ENCODE results near the gene USF3.

USF3 gene, protein sequence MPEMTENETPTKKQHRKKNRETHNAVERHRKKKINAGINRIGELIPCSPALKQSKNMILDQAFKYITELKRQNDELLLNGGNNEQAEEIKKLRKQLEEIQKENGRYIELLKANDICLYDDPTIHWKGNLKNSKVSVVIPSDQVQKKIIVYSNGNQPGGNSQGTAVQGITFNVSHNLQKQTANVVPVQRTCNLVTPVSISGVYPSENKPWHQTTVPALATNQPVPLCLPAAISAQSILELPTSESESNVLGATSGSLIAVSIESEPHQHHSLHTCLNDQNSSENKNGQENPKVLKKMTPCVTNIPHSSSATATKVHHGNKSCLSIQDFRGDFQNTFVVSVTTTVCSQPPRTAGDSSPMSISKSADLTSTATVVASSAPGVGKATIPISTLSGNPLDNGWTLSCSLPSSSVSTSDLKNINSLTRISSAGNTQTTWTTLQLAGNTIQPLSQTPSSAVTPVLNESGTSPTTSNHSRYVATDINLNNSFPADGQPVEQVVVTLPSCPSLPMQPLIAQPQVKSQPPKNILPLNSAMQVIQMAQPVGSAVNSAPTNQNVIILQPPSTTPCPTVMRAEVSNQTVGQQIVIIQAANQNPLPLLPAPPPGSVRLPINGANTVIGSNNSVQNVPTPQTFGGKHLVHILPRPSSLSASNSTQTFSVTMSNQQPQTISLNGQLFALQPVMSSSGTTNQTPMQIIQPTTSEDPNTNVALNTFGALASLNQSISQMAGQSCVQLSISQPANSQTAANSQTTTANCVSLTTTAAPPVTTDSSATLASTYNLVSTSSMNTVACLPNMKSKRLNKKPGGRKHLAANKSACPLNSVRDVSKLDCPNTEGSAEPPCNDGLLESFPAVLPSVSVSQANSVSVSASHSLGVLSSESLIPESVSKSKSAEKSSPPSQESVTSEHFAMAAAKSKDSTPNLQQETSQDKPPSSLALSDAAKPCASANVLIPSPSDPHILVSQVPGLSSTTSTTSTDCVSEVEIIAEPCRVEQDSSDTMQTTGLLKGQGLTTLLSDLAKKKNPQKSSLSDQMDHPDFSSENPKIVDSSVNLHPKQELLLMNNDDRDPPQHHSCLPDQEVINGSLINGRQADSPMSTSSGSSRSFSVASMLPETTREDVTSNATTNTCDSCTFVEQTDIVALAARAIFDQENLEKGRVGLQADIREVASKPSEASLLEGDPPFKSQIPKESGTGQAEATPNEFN (N-terminal part only)

DNA sequence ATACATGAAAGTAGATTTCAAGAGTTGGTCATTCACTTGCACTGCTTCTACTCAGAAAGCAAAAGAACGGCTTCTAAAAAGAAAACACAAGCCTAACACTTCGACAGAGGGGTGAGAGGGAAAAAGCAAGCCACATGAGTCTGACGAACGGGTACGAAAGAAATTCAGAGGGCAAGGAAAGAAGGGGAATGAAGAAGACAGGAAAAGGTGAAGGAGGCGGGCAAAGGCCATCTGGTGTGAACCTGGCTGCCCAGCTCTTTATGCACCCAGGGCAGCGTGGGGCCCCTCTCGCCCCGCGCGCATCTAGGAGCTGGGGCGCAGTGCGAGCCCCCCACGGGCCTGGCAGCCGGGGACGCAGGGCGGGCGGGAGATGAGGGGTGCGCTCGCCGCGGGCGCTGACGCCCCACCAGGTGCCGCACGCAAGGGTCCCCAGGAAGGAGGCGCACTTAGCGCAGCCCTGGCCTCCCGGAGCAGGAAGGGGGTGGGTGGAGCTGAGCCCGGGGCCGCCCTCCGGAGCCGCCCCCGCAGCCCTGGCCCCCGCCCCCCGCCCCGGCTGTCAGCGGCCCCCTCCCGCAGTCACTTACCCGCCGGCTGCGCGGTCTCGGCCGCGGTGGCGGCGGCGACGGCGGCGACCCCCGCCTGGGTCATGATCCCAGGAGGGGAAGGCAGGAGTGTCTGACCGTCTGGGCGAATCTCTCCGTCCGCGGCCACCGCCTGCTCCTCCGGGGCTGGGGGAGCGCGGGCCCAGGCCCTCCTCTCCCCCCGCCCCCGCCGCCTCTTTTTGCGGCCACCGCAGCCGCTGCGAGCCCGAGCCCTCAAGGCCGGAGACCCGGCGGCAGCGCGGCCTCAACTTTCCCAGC, at the start of gene USF3:
Gene USF3, minus strand, starts transcription at position 857 of the 860 bp plus-strand sequence. CDS start 21,764 bp downstream, outside the sequence.
- peak; percentile 83 for DNase-seq

DNA sequence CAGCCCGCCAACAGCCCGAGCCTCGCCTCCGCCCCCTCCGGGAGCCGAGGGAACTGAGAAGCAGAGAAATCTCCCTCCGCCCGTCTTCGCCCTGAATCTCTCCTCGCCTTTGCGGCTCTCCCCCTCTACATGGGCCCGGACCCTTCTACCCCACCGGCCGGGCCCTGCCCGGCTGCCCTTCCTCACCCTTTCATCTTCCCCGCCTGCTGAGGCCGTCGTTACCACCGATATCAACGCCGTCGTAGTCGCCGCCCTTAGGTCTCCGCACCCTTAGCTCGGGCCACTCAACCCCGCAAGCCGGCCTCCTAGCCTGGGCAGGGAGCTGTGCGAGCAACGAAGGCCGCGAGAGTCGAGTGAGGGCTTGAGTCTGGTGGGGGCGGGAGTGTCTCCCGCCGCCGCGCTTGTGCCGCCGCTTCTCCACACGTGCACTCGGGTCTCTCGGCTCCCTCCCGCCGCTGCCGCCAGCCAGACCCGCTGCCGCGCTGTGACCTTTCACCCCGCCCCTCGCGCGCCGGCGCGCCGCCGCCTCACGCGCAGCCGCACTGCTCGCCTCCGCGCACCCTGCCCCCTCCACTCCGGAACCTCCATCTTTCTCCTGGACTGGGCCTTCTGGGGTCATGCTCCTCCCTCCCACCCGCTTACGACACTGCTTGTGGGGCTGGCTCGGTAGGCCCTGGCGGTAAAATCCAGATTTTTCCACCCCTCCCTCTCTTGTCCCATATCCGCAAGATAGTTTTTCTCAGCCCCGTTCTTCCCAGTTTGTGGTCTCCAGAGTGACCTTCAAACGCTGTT, 49.5 kb upstream of the USF3 start, which contains the start of gene NAA50:
Gene NAA50, minus strand, starts transcription at position 494 of the 792 bp plus-strand sequence. Its CDS starts 300 bp downstream, at position 194.
- peak; percentile 95 for DNase-seq

DNA sequence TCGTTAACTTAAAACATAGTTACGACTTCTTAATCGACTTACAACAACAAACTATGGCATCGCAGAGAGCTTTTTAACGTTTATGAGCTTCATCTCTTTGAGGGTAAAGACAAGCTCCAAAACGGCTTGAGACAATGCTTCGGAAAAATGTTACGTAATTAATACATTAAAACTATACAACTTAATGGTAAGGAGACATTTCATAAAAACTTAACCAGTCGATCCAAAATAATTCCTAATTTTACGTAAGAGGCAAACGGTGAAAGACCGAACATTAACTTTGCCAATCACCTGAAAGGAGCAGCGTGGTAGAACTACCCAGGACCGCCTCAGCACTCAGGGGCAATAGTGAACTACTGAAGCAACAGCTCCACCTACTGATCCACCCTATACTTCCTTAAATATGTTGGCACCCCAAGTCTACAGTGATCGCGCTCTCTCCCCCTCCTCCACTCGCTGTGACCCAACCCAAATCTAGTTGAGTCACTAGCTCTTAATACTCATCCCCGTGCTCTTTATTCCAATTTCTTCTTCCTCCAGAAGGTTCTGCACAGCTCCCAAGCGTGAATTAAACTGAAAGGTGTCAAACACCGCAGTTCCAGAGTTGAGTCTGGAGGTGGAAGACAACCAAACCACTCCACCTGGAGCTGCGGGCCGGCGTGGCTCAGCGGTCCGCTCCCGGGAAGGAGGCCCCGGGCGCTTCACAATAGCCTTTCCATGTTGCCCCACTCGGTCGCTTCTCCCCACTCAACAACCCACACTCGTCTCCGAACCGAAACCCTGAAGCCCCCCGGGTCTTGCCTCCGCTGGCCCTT, 48.7 kb upstream of the USF3 start:
- DNase-seq, result peak; percentile 78

DNA sequence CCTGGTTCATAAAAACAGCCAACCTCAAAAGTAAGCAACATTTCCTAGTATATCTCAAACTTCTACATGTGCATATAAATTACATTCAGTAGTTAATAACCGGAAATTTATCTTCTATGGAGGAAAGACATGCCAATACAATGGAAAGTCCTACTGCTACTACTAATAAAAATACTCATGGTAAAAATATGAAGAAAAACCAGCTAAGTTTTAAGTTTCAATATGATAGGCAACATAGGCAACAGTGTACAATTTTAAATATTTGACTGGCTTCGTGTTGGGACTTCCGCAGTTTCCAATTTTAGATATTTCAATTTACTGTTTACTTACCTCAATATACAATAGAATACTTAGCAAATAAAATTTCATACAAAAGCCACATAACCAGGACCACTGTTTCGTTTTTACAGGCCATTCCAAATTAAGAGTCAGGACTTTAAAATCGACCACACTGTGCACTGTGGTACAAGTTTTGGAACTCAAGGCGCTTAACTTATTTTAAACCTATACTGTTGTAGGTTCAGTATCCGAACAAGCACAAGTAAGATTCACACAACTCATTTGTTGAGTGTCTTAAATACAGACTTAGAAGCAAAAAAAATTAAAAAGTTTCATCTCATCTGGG, 46.7 kb upstream of the USF3 start:
- DNase-seq, result no peak

DNA sequence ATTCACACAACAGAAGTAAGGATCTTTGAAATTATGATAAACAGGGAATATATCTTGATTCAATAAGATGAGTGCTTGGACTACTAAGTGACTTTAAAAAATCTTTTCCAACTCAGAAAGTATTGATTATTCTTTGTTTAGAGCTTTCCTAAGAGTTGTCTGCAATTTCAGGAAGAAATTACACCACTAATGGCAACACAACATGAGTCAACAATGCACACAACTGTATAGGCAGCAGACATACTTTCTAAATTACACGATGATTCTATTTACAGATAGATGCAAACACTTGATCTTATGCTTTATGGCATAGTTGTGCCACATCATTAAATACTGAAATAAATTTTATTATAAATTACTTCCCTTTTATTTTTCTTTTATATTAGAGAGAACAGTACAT, 45.2 kb upstream of the USF3 start:
- no peak for DNase-seq

DNA sequence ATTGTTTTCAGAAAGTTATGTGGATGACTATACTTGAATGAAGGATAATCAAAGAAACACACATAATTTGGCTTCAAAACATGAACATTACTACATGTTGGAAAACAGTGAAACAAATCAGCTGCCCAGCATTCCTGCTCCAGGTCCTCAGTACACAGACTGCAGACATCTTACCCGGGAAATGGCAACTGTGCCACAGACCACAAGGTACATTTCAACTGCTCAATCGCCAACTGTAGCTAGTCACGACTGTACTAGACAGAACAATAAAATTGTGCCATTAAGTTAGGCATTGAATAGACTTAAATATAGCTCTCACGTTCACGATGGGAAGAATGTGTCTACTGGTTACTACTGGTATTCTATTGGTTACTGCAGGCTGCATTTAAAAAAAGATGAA, 44.6 kb upstream of the USF3 start:
- DNase-seq, result no peak

DNA sequence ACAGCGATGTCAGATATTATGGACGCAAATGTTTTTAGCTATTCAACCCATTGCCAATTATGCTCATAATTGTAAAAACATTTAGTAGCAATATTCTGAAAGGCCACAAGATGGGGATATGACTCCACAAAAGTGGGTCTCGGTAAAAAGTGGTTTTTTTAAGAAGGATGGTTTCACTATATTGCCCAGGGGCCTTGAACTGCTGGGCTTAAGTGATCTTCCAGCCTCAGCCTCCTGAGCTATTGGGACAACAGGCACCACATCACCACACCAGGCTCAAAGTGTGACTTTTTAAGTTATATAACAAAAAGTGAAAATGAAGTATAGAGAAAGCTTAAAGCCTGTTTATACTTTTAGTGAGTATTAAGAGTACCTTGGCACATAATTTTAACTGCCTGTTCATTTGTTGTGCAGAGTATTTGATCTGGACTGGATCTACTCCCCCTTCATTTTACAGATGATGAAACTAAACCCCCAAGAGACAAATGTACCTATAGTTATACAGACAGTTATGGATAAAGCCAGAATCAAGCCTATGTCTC, 40.2 kb upstream of the USF3 start:
- peak; percentile 22 for DNase-seq

DNA sequence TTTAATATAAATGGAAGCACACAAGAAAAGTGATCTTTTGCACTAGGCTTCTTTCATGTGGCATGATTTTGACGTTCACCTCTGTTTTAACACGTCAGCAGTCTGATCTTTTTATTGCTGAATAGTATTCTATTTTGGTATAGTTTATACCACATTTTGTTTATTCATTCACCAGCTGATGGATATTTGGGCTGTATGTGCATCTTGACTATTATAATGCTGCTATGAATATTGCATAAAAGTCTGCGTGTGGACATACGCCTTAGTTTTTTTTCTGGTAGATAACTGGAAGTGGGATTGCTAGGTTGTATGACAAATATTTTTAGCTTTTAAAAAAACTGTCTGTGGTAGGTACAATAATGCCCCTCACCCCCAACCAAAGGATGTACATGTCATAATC, 35.3 kb upstream of the USF3 start:
- no peak for DNase-seq

DNA sequence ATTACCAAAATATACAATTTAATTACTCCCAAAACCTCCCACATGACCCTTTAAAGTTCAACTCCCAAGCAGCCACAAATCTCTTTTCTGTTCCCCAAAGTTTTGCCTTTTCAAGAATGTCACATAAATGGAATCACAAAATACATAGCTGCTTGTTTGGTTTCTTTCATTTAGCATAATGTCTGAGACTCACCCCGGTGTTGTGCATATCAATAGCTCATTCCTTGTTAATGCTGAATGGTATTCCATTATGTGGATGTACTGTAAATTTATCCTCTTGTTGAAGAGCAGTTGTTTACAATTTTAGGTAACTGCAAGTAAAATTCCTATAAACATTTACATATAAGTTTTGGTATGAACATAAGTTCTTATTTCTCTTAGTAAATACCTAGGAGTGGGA, 34.1 kb upstream of the USF3 start:
- no peak for DNase-seq

DNA sequence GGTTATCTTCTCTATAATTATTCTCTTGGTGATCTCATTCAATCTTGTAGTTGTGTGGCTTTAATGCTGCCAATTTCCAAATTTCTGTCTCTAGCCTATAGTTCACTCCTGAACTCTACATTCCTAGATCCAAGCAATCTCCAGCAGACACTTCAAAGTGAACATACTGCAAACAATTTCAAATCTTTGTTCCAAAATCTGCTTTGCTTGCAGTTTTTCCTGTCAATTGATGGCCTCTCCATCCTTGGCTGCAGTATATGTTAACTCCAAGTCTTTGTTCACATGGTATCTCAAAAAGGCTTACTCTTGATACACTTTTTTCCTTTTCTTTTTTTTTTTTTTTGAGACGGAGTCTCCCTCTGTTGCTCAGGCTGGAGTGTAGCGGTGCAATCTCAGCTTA, 32.2 kb upstream of the USF3 start:
- no peak for DNase-seq

DNA sequence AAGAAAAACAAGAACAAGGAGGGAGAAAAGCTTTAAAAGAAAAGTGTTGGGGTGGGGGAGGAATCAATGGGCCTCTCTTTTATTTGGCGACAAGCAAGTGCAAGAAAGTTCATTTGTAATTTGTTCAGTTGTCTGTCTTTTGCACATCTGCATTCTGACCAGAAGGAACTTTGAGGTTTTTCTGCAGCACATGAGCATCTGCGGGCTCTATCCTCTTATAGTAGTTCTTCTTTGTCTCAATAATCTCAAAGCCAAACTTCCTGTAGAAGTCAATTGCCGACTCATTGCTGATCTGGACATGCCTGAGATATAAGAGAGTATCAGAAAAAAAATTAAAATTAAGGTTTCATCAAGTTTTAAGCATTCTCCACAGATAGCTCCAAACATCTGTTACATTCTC, 25.2 kb upstream of the USF3 start:
- no peak for DNase-seq

DNA sequence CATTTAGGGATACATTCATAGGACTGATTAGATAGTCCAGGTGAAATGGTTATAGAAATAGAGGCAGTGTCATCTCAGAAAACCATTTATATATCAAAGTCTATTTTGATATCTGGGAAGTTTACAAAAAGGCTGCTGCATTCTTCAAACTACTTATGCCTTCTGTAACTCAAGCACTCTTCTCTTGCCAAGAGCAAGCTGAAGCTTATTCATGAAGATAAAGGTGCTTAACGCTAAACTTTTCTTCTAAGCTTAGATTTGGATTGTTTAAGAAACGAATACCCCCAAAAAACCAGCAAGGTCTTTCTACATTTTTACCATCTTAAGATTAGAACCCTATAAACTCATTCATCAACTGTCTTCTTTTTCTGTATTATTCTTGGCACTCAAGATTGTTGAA, 23.3 kb upstream of the USF3 start:
- DNase-seq, result no peak

DNA sequence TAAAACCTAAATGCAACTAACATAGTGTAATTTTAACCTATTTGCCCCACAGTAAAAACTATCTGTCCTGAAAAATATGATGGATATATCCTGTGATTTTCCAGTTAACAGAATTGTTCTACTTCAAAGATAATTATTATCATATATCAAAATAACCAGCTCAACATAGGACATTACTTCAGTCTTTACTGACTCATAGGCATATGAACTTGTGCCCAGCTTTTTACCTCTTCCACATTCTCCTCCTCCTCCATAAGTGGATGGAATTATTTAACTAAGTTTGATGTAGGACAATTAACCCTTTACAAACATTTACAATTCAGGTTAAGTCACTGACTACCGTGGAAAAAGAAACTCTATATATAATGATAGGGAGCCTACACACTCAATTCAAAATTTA, 22.9 kb upstream of the USF3 start:
- DNase-seq, result no peak

DNA sequence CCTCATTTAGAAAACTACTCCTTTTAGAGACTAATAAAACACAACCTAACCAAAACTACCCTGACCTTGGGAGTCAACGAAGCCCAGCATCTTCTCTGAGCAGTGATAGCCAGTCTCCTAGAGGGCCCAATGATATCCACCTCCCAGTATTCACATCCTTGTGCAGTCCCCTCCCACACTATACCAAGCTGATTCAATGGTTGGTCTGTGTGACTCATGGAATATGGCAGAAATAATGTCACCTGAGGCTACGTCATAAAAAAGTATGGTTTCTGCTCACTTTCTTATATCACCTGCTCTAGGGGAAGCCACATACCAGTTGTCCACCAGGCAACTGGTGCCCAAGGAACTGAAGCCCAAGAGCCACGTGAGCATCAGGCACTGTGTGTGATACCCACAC, 21.4 kb upstream of the USF3 start:
- DNase-seq, result no peak

DNA sequence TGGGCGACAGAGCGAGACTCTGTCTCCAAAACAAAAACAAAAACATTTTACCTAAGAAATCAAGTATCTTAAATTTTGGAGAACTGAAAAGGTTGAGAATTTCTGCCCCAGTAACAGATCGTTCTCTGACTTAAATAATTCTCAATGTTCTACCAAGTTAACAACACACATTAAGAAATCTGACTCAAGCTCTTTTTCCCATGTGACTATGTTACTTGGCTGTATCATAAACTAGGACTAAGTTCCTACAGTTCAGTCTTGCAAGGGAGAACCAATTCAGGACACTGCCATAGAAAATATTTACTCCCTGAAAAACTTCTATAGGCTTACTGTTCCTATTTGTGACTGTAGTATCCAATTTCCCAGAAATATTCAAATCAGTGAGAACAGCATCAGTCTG, 20.9 kb upstream of the USF3 start:
- no peak for DNase-seq

DNA sequence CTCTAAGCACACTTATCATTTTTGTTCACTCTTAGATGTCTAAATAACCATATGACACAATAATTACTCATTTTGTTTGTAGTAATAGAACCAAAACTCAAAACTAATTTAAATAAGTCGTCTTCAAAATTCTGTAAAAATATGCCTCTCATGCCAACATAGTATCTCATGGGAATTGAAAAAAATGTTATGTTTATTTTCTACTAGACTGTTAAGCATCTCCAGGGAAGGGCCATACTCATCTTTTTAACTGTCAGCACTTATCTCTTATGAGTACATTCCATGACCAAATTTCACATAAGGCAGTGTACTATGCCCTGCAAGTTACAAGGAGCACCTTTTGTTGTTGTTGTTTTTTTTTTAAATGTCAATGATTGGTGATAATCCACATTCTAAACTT, 18.3 kb upstream of the USF3 start:
- DNase-seq, result no peak

DNA sequence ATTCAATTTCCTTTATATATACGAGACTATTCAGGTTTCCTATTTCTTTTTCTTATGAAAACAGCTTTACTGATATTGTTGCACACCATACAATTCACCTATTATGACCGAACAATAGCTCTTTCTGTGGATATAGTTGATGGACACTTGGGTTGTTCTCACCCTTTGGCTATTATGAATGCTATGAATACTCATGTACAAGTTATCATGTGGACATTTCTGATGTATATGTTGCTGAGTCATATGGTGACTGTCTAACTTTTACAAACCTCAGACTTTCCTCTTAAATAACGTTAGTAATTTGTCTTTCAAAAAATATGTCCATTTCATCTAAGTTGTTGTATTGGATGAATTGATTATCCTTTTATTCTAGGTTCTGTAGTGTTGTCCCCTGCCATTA, 15.7 kb upstream of the USF3 start:
- DNase-seq, result no peak

DNA sequence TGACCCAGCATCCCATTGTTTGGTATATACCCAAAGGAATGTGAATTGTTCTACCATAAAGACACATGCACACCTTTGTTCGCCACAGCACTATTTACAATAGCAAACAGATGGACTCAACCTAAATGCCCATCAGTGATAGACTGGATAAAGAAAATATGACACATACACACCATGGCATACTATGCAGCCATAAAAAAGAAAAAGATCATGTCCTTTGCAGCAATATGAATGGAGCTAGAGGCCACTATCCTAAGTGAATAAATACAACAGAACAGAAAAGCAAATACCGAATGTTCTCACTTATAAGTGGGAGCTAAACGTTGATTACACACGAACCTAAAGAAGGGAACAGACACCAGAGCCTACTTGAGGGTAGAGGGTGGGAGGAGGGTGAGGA, 11.4 kb upstream of the USF3 start:
- DNase-seq, result no peak

DNA sequence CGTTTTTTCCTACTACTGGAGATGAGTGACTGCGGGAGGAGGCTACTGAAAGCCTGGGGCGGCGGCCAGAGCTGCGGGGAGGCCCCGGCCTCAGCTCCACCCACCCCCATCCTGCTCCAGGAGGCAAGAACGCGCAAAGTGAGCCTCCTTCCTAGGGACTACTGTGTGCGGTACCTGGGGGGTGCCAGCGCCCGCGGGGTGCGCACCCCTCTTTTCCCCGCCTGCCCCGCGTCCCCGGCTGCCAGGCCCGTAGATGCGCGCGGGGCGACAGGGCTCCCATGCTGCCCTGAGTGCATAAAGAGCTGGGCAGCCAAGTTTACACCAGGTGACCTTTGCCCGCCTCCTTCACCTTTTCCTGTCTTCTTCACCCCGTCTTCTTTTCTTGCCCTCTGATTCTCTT, 2.5 kb upstream of the USF3 start:
- no peak for DNase-seq
